Inflammatory macrophage (primary cell): ENCODE data around the gene BGLAP.
A peak's percentile ranks its signal among the peaks of the same experiment; 100 is the strongest.

Source experiments
- DNase-seq, 2 donors: peaks; one replicate each; pipeline ENCODE4 v3.0.0-alpha.2; 2020 to 2022

Gene BGLAP

DNA sequence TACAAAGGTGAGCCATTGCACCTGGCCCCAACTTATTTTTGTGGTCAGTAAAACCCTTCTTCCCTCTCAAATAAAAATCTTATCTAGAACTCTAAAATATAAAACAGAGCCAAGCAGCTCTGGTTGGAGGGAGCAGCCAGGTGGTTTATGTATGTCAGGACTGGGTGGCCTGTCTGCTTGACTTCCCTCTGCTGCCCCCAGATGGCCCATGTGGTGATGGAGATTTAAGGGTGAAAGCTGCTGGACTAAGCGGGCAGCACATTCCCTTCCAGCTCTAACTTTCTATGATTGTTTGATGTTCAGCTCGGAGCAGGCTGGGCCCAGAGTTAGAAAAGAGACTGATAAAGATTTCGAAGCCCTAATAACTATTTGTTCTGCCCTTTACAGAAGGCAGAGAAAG is 17.8 kb downstream of the BGLAP start:
- no peak for DNase-seq

DNA sequence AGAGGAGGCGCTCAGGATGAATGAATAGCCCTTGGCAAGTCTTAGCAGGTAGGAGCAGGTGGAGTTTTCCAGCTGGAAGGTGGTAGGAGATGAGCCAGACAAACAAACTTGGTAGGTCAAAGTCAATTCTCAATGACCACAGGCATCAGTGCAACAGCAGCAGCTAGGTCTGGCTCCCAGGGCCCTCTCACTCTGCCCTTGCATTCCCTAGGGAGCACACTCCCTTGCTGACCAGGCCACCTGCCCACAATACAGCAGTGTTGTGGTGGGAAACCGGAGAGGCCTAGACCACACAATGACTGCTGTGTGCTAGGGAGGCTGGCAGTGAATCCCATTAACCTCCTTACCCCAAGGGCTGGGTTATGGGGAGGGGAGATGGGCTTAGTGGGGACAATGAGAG is 18.9 kb downstream of the BGLAP start:
- no peak for DNase-seq

GRCh38 chr1:156262461-156263287 is 20.7 kb downstream of the BGLAP start:
- DNase-seq, result no peak

DNA sequence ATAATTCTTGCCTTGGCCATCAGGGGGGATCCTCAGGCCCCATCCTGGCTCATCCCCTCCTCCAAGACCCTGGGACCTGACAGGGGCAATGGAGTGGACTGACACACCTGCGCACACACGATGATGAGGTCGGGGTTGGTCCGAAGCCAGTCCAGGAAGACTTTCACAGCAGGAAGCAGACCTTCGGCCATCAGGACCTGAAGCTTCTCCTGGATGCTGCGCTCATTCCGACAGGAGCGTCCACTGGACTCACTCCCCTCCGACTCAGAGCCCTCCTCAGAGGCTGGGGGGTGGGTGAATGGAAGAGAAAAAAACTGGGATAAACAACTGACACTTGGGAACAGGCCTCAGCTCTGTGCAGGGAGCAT is 21.3 kb downstream of the BGLAP start:
- DNase-seq, result no peak

DNA sequence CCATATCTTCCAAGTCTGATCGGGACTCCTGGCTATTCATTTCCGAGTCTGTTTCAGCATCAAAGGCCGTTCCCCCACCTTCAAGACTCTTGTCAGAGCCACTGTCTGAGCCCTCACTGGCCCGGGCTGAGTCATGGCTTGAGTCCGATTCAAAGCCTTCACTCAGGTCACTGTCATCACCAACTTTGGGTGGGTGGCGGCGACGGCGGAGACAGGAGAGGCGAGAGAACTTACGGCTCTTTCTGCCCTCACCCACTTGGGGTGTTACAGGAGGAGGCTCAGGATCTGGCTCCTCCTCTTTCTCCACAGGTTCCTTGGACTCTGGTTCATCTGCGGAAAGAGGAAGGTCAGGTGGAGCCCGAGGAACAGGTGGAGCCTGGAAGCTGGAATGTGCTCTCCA is 24.1 kb downstream of the BGLAP start:
- no peak for DNase-seq

DNA sequence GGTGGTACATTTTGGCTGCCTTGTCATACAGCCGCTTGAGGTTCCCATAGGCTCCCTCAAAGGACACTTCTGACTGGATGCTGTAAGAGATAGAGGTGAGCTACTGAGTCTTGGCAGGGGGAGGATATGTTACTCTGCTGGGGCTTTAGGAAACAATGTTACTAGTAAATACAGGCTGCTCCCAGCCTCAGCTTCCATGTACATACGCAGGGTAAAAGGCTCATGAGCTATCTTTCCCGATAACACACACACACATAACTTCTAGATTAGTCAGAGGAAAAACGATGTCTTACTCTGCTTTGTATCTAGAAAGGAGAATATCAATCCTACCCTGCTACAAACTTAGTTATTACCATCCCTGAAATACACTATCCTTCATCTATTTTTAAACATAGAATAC is 26.4 kb downstream of the BGLAP start:
- no peak for DNase-seq

- DNase-seq, result no peak
Measured at GRCh38 chr1:156270314-156270713, 28.3 kb downstream of the BGLAP start.

DNA sequence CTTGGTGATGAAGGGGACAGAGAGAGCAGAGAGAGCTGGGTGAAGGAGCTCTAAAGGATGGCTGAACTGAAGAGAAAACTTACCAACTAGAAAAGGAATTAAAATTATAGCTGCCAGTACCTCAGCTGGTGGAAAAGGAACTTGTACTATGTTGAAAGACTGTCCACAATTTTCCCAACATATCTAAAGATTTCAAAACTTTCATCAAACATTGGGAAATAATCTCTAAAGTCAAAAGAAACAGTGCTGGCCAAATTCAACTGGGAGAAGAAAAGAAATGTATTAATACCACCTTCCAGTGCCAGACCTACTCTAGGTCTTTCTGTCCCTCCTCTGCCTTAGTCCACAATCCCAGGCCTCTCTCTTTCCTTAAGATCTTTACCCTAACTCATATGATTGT is 34.5 kb downstream of the BGLAP start:
- DNase-seq, result peak; percentile 41 to 82

GRCh38 chr1:156276966-156277381 is 35.0 kb downstream of the BGLAP start:
- DNase-seq, result peak; percentile 28 to 30

GRCh38 chr1:156279837-156280236 is 37.9 kb downstream of the BGLAP start:
- DNase-seq, result no peak

DNA sequence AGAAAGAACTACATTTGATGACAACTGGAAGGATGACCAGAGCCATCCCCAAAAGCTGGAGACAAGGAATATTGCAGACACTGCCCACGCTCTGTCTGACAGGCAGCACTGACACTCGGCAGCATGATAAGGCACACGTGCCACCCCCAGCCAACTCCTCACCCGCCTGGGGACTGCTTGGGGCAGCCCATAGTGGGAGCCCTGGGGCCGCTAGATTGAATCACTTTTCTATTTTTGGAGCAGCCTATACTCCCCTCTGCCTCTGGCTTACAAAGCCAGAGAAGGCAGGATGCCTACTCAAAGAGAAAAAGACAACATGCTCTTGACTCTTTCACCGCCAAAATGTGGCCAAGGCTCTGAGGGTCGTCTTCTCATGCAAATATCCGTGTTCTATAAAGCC is 39.3 kb downstream of the BGLAP start:
- peak; percentile 61 to 80 for DNase-seq

GRCh38 chr1:156281693-156282478 is 39.9 kb downstream of the BGLAP start:
- peak; percentile 70 to 86 for DNase-seq

GRCh38 chr1:156282479-156283222 is 40.7 kb downstream of the BGLAP start, which contains the start of gene SMG5:
TSS of gene SMG5 (minus strand) at chr1:156282825. CDS start at chr1:156282680, 145 bp downstream.
- DNase-seq, result peak; percentile 99

DNA sequence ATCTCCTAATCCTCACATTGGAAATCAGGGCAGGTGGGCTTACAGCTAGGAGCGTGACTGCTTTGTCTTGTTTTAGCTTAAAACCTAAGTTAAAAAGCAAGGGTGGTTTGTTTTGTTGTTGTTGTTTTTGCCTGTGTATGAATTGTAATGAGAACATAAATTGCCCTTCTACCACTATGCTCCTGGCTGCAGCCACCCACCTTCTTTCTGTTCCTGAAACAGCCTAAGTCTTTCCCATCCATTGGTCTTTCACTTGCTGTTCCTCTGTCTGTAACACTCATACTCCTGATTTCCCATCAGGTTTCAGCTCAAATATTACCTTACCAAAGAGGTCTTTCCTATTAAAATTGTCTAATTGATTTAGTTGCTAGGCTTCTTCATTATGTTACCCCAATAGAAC is 41.5 kb downstream of the BGLAP start:
- DNase-seq, result peak; percentile 18 to 45

GRCh38 chr1:156284112-156284511 is 42.1 kb downstream of the BGLAP start, which contains the start of gene TMEM79:
TSS of gene TMEM79 (plus strand) at chr1:156284325. CDS start at chr1:156285227, 902 bp downstream.
- DNase-seq, result no peak

GRCh38 chr1:156284757-156285156 is 42.8 kb downstream of the BGLAP start:
- DNase-seq, result peak; percentile 38 to 51

DNA sequence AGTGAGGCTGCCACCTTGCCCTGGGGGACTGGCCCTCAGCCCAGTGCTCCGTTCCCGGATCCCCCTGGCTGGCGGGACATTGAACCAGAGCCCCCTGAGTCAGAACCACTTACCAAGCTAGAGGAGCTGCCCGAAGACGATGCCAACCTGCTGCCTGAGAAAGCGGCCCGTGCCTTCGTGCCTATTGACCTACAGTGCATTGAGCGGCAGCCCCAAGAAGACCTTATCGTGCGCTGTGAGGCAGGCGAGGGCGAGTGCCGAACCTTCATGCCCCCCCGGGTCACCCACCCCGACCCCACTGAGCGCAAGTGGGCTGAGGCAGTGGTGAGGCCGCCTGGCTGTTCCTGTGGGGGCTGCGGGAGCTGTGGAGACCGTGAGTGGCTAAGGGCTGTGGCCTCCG is 43.5 kb downstream of the BGLAP start:
- DNase-seq, result no peak

DNA sequence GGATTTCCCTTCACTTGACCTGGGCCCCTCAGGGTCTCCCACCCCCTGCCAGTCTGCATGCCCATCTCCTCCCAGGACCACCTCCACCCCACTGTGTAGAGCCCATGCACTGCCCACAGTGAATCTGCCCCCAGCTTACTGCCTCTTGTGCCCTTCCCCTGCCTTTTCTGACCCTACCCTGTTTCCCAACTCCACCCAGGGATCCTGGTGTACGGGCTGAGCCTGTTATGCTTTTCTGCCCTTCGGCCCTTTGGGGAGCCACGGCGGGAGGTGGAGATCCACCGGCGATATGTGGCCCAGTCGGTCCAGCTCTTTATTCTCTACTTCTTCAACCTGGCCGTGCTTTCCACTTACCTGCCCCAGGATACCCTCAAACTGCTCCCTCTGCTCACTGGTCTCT is 44.1 kb downstream of the BGLAP start:
- DNase-seq, result no peak

- no peak for DNase-seq
Measured at GRCh38 chr1:156289857-156290256, 47.9 kb downstream of the BGLAP start.

- DNase-seq, result peak; percentile 73 to 77
Measured at GRCh38 chr1:156291226-156292061, 49.5 kb downstream of the BGLAP start.
